DMS79 treated with DMSO at 0.1 percent for 48 hours (cell line): ENCODE results near the gene MRO.
"Not testable (repeated sequence)": the region's sequence is repeated elsewhere in the genome, so short reads cannot be mapped to it uniquely, and the experiment has no call there.

Experiments
- DNase-seq: peaks from one replicate; lab custom pipeline; 2025; lab: John Stamatoyannopoulos, UW

The MRO gene

DNA sequence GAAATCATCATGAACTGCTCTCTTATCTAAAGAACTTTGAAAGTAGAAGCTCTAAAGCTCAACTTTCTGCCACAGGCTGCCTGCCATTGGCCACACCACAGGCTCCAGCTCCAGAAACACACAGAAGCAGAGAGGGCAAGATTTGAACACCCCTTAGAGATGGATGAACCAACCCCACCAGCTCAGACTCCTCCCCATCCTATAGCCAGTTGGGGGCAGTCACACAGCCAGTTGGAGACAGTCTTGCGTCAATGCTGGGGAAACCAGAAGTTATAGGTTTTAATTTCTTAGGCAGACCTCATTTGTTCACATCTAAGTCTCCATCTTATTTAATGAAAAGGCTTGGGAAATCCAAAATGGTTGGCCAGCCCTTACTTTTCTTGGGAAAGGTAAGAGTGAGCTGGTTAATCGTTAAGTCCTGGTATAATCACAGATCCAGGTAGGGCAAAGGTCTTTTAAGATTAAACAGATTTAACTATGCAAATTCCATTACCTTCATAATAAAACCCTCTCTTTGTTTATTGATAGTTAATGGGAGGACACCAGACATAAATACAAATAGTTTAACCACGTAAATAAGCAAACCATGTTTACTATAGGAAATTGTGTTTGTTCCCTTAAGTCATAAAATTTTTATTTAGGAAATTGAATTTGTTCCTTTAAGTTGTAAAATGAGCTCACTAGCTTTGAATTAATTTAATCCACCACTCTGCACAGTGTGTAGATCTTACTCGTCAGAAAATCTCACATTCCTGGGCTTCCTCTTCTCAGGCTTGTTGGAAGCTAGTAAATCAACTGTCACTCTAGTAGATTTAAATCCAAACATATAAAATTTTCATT, 28.0 kb downstream of the MRO start:
- DNase-seq = no peak

DNA sequence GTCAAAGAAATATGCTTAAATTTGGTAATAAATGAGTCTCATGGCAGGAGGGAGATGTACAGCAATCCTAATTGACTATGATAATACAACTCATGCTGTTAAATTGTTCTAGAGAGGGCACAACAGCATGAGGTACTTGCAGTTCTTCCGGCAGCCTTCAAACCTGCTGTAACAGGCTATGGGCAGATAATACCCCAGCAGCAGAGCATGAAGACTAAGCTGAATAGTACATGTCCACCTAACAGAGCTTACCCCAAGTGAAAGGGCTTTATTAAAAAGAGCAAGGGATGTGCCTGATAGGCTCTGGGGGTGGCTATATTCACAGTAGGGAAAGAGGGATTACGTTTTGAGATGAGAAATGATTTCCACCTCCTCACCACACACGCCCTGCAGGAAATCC, 28.9 kb downstream of the MRO start:
- DNase-seq = no peak

DNA sequence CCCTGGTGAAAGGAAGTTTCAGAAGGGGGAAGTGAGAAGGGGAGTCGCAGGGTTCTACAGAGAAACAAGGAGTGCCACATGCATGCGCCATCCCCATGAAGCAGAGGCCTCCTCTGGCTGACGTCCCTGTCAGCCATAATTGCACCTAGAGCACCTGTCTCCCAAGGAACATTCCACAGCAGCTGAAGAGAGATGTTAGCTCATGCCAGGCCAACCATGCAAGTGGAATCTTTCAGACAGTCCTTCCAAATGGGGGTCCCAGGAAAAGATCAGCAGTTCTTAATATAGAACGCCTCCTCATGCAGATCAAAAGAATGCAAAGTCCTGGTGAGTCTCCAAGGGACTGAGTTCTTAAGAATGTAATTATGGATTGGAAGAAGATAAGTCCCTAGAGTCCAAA, 29.6 kb downstream of the MRO start:
- DNase-seq = no peak

DNA sequence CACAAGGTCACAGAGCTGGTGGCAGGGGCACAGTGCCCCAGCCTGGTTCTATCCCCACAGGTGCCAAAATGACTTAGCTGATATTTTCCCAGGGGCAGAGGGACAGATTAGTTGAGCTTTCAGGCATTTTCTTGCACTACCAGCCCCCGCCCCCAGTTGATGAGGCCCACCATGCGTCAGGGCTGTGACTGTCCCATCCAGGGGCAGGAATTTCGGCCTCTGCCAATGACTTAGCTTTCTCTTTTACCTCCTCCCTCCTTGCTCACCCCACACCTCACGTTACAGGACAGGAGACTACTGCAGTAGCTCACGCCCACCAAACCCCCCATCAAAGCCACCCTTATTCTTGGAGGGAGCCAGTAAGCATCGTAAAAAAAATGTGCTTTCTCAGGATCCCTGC, 31.5 kb downstream of the MRO start:
- DNase-seq = no peak

DNA sequence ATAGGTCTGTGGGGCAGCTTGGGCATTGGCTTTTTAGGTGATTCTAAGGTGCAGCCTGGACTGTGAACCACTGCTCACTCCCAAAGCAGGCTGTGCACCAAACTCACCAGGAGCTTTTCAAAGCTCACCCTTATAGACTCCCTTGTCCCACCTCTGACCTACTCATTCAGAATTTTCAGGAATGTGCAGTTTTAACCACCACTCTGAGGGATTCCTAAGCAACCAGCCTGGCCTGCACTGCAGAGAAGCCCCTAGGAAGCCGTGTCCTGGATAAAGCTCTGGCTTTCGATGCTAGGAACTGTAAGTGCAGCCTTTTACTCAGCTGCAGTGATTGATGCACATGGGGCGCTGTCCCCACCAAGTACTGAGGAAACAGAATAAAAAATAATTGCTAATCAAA, 33.0 kb downstream of the MRO start:
- no peak for DNase-seq

DNA sequence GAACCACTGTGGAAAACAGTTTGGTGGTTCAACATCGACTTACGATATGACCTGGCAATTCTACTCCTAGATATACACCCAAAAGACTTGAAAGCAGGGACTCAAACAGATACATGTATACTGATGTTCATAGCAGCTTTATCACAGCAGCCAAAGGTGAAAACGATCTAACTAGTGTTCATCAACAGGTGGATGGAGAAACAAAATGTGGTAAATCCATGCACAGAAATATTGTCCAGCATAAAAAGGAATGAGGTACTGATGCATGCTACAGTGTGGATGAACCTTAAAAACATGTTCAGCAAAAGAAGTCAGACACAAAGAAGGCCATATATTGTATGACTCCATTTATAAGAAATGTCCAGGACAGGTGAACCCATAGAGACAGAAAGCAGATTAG, 36.3 kb downstream of the MRO start:
- DNase-seq = no peak

DNA sequence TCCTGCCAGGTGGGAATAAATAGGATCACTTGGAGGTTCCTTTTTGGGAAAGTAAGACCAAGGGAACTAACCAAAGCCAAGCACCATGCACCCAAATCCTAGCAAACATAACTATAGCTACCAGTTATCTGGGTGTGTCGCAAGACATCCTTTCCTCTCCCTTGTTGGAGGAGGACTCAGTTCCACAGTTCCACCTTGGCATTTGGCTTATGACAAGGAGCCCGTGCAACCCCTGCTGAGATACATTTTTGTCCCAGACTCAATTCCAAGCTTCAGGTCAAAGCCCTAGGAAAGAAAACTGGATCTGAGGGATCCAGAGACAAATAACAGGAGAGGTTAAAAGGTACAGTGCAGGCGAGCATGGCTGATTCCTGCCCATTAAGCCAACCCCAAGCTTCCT, 40.8 kb downstream of the MRO start:
- not testable (repeated sequence) for DNase-seq

DNA sequence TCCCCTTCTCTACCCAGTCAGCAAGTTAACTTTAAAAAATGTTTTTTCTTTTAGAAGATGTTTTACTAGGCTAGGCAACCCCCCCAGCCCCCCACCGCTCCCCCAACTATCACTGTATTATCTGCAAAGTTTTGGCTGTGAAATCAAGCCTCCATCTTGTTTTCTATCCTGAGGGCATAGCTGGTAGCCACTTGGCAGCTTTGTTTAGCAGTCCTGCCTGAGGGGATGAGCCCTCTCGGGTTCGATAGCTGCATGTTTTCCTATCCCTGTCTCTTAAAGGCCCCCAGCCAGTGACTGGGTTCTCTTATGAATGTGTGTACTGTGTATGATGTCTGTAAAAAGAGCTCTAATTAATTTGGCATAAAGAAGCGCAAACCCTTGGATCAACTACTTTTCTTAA, 43.4 kb downstream of the MRO start:
- no peak for DNase-seq

DNA sequence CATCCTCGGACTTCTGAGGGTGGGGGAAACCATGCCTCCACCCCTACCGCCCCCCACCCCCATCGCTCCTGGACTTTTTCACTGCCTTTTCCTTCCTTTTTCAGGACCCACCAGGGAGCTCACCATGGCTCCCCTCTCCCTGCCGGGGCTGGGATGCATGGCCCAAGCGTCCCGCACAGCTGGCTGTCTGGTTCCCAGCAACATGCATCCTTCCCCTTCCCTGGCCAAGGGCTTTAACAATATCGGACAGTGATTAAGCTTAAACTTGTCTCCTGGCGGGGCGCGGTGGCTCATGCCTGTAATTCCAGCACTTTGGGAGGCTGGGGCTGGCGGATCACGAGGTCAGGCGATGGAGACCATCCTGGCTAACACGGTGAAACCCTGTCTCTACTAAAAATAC, 44.1 kb downstream of the MRO start:
- DNase-seq = no peak

DNA sequence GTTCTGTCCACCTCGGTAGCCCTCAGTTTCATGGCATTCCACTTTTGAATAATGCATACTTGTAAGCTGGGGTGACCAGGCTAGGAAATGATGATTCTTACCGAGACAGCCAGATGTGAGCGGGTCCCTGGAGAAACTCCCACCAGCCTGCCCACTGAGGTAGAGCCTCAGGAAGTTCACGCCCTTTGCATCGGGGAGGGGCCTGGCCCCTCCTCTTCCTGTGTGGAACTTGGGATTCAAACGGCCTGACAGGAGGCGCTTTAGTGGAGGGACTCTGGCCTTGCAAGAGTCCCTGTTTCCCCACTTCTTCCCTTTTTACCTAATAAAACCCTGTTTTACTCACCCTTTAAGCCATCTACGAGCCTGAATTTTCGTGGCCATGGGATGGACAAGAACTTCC, 44.6 kb downstream of the MRO start:
- DNase-seq = no peak

DNA sequence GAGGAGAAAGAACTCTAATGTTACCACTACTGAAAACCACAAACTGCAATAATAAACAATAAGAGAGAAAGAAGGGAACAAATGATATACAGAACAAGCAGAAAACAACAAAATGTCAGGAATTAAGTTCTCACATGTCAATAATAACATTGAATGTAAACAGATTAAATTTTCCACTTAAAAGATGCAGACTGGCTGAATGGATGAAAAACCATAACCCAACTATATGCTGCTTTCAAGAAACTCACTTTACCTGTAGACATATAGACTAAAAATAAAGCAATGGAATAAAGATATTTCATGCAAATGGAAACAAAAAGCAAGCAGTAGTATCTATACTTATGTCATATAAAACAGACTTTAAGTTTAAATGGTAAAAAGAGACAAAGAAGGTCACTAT, 50.4 kb downstream of the MRO start:
- DNase-seq = no peak

DNA sequence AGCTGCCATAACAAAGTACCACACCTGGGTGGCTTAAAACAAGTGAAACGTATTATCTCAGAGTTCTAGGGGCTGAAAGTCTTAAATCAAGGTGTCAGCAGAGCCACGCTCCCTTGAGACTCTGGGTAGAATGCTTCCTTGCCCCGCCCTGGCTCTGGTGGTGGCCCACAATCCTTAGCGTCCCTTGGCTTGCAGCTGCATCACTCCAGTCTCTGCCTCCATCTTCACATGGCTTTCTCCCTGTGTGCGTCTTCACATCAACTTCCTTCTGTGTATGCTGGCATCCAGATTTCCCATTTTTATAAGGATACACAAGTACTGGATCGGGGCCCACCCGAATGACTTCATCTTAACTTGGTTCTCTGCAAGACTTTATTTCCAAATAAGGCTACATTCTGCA, 62.5 kb downstream of the MRO start:
- no peak for DNase-seq

DNA sequence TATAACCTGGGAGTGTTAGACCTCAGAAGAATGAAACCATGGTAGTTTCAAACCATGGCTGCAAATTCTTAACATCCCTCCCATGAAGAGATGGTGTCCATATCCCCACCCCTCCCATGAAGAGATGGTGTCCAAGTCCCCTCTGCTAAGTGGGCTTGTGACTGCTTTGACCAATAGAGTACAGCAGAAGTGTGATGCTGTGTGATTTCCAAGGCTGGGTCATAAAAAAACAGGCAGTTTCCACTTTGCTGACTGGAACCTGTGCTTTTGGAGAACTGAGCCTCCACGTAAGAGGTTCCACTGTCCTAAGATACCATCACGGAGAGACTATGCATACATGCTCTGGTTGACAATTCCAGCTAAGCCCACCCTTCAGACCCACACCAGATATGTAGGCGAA, 65.5 kb downstream of the MRO start:
- DNase-seq = no peak

DNA sequence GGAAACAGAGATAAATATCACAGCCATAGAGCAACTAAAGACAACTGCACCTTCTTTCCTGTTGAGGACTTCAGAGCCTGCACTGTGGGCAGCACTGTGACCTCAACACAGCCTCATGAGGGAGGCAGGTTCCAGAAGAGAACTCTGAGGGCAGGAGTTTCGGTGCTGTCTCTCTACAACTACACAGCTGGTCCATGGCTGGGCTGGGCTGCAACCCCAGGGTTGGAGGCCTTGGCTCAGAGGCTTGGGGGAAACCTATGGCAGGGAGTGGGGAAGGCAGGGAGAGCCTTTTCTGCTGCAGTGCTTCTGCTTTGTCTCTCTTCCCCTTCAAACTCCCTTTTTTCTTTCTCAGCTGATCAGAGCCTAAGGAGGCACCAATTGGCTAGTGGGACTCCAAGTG, 66.5 kb downstream of the MRO start:
- no peak for DNase-seq

DNA sequence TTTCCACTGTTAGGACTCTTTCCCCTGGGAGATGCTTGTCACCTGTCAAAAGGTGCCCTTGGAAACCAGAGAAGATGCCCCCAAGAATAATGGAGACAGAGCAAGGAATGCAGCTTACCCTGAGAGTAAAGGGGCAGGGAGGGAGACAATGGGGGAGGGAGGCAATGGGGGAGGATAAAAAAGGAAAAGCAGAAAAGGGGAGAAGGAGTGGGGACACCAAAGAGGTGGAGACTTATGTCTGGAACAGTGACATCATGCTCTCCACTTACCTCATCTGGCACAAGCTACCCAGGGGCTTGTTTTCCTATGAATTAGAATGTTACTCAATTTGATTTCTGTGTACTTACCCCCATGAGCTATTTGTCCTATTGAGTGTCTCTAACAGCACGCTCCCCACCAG, 67.9 kb downstream of the MRO start:
- DNase-seq = no peak

DNA sequence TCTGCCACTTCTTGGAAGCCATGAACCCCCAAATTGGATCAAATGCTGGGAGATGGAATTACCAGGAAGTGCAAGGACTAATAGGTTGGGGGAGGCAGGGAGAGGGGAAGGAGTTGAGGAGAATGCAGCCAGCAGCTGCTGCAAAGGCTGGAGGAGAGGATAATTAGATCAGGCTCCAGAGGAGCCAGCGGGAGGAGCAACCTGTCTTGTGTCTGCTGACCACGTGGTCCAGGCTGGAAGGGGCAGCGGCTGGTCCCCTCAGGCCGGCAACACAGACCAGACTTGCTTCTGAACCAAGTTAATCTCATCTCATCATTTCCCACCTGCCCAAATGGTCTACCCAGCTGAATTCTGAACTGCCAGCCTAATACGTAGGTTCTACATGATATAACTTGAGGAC, 68.3 kb downstream of the MRO start:
- no peak for DNase-seq

DNA sequence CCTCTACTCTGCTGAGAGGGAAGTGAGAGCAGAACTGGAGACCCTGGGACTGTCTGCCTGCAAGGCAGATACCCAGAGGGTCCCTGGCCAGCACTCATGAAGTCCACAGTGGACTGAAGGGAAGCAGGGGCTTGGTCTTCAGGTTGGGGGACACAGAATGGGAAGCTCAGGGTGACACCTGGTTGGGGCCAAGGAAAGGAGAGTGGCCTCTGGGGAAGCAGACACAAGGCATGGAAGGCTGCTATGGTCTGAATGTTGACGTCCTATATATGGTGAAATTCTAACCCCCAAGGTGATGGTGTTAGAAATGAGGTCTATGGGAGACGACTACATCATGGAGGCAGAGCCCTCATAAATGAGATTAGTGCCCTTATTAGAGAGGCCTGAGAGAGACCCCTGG, 69.3 kb downstream of the MRO start:
- DNase-seq = no peak

DNA sequence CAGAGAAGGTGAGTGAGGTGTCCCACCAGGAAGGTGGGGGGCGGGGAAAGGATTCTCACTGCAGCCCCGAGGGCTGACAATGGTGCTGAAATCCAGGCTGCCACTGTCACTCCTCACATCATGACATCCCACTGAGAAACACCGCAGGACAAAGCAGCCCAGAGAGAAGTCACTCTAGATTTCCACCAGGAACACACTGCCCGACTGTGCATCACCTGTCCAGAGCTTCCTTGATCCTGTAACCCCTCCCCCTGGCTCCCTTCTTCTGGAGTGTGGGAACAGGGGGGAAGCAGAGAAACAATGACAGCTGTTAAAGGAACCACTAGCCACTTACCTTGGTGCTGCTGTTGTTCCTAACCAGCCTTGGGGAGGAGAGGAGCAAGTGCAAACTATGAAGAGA, 69.9 kb downstream of the MRO start:
- DNase-seq = no peak

DNA sequence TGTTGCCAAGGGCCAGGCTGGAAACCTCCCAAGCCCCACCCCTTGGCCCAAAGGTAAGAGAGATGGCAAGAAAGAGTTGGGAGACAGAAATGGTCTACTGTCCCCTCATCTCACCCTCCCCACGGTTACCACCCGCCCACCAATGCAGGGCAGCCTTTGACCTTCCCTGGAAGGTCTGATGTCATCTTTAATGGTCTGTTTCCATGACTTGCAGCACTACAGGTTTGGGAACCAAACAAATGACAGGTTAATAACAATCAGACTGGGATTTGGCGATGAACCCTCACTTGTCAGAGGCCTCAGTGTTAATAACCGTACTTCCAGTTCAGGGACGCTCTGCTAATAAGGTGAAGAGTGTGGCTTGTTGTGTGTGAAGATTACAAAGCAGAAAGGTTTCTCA, 70.4 kb downstream of the MRO start:
- no peak for DNase-seq

DNA sequence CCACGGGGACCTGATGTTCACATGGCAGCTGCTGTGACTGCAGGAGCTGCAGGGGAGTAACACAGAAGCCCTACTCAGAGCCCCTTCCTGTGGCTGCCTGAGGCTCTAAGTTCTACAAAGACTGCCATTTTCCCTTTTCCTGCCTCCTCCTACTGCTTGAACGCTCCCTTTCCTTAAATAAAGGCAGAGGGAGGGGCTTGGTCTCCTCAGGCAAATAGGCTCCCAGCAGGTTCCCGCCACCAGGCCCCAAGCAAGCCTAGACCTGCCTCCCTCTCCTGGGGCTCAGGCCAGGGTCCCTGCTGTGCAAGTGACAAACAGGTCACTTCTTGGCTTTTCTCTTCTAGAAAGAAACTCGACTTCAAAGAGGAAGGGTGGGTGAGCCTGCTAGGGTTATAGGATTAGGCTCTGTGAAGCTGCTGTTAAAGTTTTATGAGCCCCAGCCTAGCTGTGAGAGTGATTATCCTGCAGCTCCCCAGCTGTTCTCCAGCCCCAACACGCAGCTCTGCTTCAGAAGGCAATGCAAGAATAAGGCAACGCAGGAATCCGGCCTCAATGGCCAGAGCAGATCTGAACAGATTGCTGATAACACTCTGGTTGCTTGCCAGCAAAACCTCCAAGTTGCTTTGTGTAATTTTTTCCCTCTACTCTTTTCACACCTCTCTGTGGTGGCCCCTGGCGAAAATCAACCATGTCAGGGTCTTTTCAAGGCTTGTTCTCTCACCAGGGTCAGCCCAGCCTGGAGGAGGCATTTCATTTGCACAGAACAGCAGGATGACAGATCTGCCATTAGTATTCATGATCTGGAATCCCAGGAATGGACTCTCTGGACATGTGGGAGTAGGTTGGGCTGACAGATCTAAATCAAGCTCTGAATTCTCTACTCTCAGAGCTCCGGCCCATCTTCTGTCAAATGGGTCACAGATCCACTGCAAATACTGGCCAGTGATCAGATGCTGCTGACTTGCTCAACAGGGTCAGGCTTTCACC, 71.3 kb downstream of the MRO start:
- DNase-seq = peak; percentile 54

DNA sequence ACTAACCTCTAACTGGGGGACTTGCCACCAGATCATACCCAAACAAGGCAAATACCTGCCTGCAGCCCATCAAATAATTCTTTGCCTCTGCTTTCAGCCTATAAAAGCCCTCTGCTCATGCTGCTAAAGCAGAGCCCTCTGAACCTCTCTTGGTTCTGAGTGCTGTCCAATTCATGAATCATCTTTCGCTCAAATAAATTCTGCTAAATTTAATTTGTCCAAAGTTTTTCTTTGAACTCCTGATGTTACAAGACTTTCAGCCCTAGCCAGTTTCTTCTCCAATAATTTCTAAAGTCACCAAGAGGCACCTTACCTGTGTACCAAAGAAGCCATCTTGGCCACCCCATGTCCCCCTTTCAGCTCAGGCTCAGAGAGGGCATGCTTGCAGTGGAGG, 72.0 kb downstream of the MRO start:
- no peak for DNase-seq

DNA sequence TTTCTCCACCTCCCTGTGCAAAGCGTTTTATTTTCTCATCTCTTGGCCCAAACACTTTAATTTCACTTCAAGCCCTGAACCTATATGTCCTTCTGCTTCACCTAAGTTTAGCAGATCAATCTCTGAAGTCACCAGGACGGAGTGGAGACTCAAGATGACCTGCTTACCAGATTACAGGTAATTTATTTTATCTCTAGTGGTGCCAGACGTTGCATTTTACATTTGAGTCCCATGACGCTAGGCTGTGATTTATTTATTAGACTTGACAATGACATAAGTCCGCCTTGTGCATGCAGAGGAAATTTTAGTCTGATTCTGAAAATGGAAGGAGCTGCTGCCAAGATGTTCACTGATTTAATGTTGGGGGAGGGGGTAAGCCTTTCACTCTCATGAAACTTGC, 73.9 kb downstream of the MRO start:
- no peak for DNase-seq
